Hepatocyte (in vitro differentiated cells): ENCODE measurements around the gene PPP1CA.

ENCODE experiments used
- EZH2 ChIP-seq: fragments of 200-600 bp; sonication (generic); IDR thresholded peaks from 2 replicates; pipeline ENCODE4 v1.6.1; 2016; ENCODE audit warnings: antibody characterized with exemption, mild to moderate bottlenecking, borderline replicate concordance
- EZH2phosphoT487 ChIP-seq: fragments of 200-600 bp; sonication (generic); IDR thresholded peaks from one replicate; pipeline ENCODE4 v1.6.1; 2018; ENCODE audit warnings: antibody characterized with exemption, mild to moderate bottlenecking, low read depth, moderate library complexity; ENCODE audit not compliant: unreplicated experiment, severe bottlenecking
- TF ChIP-seq, protein P1 (sequence below): fragments of 200-600 bp; sonication (generic); IDR thresholded peaks from 2 replicates; pipeline ENCODE4 v1.5.1; 2016; ENCODE audit warnings: antibody characterized with exemption, mild to moderate bottlenecking; ENCODE audit not compliant: poor library complexity

DNA sequence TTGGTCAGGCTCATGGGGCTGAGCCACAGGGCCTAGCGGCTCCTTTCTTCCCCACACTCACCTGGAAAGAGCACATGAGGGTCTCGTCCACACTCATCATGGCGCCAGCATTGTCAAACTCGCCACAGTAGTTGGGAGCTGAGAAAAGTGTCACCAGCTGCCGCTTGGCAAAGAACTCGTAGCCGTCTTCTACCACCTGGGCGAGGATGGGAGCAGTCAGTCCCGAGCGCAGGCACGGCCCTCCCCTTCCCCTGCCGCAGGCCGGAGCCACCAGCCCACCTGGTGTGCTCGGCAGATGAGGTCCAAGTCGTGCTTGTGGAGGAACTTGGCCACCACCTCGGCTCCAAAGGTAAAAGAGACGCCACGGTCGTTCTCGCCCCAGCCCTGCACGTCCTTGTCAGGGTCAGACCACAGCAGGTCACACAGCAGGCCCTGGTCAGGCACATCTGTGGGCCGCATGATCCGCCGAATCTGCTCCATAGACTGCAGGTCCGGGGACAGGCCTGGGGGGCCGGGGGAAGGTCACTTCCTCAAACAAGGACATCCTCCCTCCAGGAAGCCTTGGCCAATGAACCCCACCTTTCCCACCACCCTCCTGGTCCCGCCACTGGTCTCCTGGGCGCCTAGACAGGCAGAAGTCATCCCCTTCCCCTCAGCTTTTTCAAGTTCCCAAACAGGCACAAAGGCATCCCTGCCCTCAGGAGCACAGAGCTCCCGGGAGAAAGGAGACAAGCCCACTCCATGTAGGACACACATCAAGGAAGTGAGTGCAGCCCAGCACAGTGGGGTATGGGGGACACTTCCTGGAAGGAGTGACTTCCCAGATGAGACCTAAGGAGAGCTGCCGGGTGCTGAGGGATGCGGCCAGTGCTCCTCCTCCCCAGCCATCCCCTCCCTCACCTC lies 2.7 kb downstream of the PPP1CA start:
- TF ChIP-seq, protein P1, sequence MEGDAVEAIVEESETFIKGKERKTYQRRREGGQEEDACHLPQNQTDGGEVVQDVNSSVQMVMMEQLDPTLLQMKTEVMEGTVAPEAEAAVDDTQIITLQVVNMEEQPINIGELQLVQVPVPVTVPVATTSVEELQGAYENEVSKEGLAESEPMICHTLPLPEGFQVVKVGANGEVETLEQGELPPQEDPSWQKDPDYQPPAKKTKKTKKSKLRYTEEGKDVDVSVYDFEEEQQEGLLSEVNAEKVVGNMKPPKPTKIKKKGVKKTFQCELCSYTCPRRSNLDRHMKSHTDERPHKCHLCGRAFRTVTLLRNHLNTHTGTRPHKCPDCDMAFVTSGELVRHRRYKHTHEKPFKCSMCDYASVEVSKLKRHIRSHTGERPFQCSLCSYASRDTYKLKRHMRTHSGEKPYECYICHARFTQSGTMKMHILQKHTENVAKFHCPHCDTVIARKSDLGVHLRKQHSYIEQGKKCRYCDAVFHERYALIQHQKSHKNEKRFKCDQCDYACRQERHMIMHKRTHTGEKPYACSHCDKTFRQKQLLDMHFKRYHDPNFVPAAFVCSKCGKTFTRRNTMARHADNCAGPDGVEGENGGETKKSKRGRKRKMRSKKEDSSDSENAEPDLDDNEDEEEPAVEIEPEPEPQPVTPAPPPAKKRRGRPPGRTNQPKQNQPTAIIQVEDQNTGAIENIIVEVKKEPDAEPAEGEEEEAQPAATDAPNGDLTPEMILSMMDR, result no peak
- TF ChIP-seq EZH2 (no peak), EZH2phosphoT487 (no peak)
